H1 (cell line): Measurements from ENCODE around the gene PPID. TPM values are rescaled to one million over a fixed set of nuclear protein-coding genes. Genes with fewer than 3 reads are reported as not detected.

Experiments used
- CTCF ChIA-PET: fragments of 300-600 bp; sonication (Branson Sonifier 250); formaldehyde crosslinking; loops from one replicate; lab custom pipeline; 2021; ENCODE audit not compliant: partially characterized antibody; lab: Charles Lee
- POLR2A ChIA-PET: fragments of 300-600 bp; sonication (Branson Sonifier 250); formaldehyde crosslinking; loops from one replicate; lab custom pipeline; 2021; ENCODE audit warnings: inconsistent platforms; ENCODE audit not compliant: partially characterized antibody; lab: Charles Lee
- DNase-seq, 2 experiments: peaks; one replicate each; pipeline versions ENCODE4 v3.0.0 to v3.0.0-alpha.2; 2010 to 2022; ENCODE audit warnings: low spot score in 2 of 2, low read depth in 1 of 2, mixed read lengths in 1 of 2
- FAIRE-seq: peaks from 2 replicates; lab custom pipeline; 2011; peaks lifted over from hg19 to GRCh38; lab: Jason Lieb, UNC
- H2AFZ ChIP-seq: 2 replicates; pipeline ENCODE4 v1.8.1; 2012; ENCODE audit warnings: low read length, inconsistent platforms
- H2AK5ac ChIP-seq: 2 replicates; pipeline ENCODE4 v1.6.1; 2013; ENCODE audit warnings: low read depth, low read length
- H2BK120ac ChIP-seq: replicated peaks from 2 replicates; pipeline ENCODE3; 2013; ENCODE audit warnings: low read depth, low read length, inconsistent platforms
- H2BK12ac ChIP-seq: 2 replicates; pipeline ENCODE4 v1.6.1; 2013; ENCODE audit warnings: low read depth, low read length
- H2BK15ac ChIP-seq: 2 replicates; pipeline ENCODE4 v1.6.1; 2013; ENCODE audit warnings: low read length
- H2BK20ac ChIP-seq: 2 replicates; pipeline ENCODE4 v1.6.1; 2013; ENCODE audit warnings: low read length
- H2BK5ac ChIP-seq: 2 replicates; pipeline ENCODE4 v1.6.1; 2013; ENCODE audit warnings: low read depth, low read length
- H3K14ac ChIP-seq: 2 replicates; pipeline ENCODE4 v1.6.1; 2013; ENCODE audit warnings: inconsistent platforms; ENCODE audit not compliant: insufficient read length
- H3K18ac ChIP-seq: 2 replicates; pipeline ENCODE4 v1.6.1; 2013; ENCODE audit warnings: low read length; ENCODE audit errors: extremely low read depth
- H3K23ac ChIP-seq: 2 replicates; pipeline ENCODE4 v1.6.1; 2013; ENCODE audit warnings: inconsistent platforms; ENCODE audit not compliant: insufficient read length
- H3K23me2 ChIP-seq: 2 replicates; pipeline ENCODE4 v1.6.1; 2013; ENCODE audit warnings: low read depth, low read length
- H3K27ac ChIP-seq: 2 replicates; pipeline ENCODE4 v1.6.1; 2011; ENCODE audit warnings: low read depth, low read length, inconsistent platforms
- H3K27me3 ChIP-seq, 4 experiments: replicated peaks in 1 of 4; 1 replicate in 1 of 4; 2 replicates in 3 of 4; pipeline versions ENCODE4 v1.6.1 to v1.8.1; 2011 to 2013; ENCODE audit warnings: low read length in 3 of 4, mild to moderate bottlenecking in 3 of 4, inconsistent platforms in 2 of 4, mixed read lengths in 2 of 4, moderate library complexity in 1 of 4; ENCODE audit not compliant: control insufficient read depth in 3 of 4, insufficient read depth in 3 of 4; ENCODE audit errors: extremely low read depth in 1 of 4
- H3K36me3 ChIP-seq, 4 experiments: 2 replicates each; pipeline versions ENCODE4 v1.6.1 to v1.8.1; 2011 to 2013; ENCODE audit warnings: mild to moderate bottlenecking in 4 of 4, low read length in 3 of 4, moderate library complexity in 2 of 4, control low read depth in 1 of 4, inconsistent platforms in 1 of 4; ENCODE audit not compliant: insufficient read depth in 4 of 4, control insufficient read depth in 2 of 4
- H3K4ac ChIP-seq: replicated peaks from 2 replicates; pipeline ENCODE3; 2013; ENCODE audit warnings: low read length, low read depth, mixed read lengths, inconsistent platforms; ENCODE audit not compliant: insufficient read length
- H3K4me1 ChIP-seq, 4 experiments: replicated peaks in 1 of 4; 1 replicate in 1 of 4; 2 replicates in 3 of 4; pipeline versions ENCODE4 v1.6.1 to v1.8.1; 2011 to 2013; ENCODE audit warnings: low read length in 3 of 4, inconsistent platforms in 2 of 4, mixed read lengths in 1 of 4; ENCODE audit not compliant: insufficient read depth in 4 of 4, control insufficient read depth in 3 of 4
- H3K4me2 ChIP-seq, 2 experiments: 2 replicates each; pipeline versions ENCODE4 v1.6.1 to v1.8.1; 2011 to 2013; ENCODE audit warnings: low read depth in 2 of 2, low read length in 2 of 2, control low read depth in 1 of 2, inconsistent platforms in 1 of 2, mild to moderate bottlenecking in 1 of 2; ENCODE audit not compliant: insufficient read depth in 1 of 2
- H3K4me3 ChIP-seq, 4 experiments: fragments of 200-600, 300-600 bp in 1 of 4; sonication (generic), shearing (Covaris generic), sonication (Bioruptor Twin) in 1 of 4; 2 replicates each; pipeline versions ENCODE4 v1.5.1 to v1.8.1; 2011 to 2016; ENCODE audit warnings: low read length in 4 of 4, low read depth in 3 of 4, control low read depth in 2 of 4, inconsistent platforms in 2 of 4, mild to moderate bottlenecking in 2 of 4, mixed read lengths in 1 of 4, moderate library complexity in 1 of 4; ENCODE audit not compliant: insufficient read depth in 2 of 4; ENCODE audit errors: extremely low read depth in 1 of 4
- H3K56ac ChIP-seq: replicated peaks from 2 replicates; pipeline ENCODE3; 2013; ENCODE audit warnings: low read depth, mild to moderate bottlenecking, mixed read lengths, low read length, inconsistent platforms; ENCODE audit not compliant: insufficient read length
- H3K79me1 ChIP-seq: 2 replicates; pipeline ENCODE4 v1.6.1; 2013; ENCODE audit warnings: low read depth, low read length, control low read depth
- H3K79me2 ChIP-seq, 2 experiments: 2 replicates each; pipeline versions ENCODE4 v1.6.1 to v1.8.1; 2012 to 2013; ENCODE audit warnings: low read length in 2 of 2, mild to moderate bottlenecking in 2 of 2, inconsistent platforms in 1 of 2; ENCODE audit not compliant: insufficient read depth in 2 of 2, control insufficient read depth in 1 of 2
- H3K9ac ChIP-seq, 4 experiments: replicated peaks in 1 of 4; 1 replicate in 1 of 4; 2 replicates in 3 of 4; pipeline versions ENCODE4 v1.6.1 to v1.8.1; 2011 to 2013; ENCODE audit warnings: low read depth in 3 of 4, low read length in 3 of 4, control low read depth in 2 of 4, mild to moderate bottlenecking in 2 of 4, moderate library complexity in 2 of 4, inconsistent platforms in 1 of 4; ENCODE audit errors: extremely low read depth in 1 of 4
- H3K9me3 ChIP-seq, 2 experiments: 2 replicates each; pipeline versions ENCODE4 v1.6.1 to v1.8.1; 2012 to 2013; ENCODE audit warnings: mild to moderate bottlenecking in 2 of 2, moderate library complexity in 2 of 2, control low read depth in 1 of 2, inconsistent platforms in 1 of 2, low read depth in 1 of 2, low read length in 1 of 2, mixed read lengths in 1 of 2; ENCODE audit not compliant: insufficient read depth in 2 of 2
- H4K20me1 ChIP-seq, 2 experiments: replicated peaks in 1 of 2; 2 replicates each; pipeline versions ENCODE3 to v1.8.1; 2011 to 2013; ENCODE audit warnings: inconsistent platforms in 2 of 2, low read length in 2 of 2, mild to moderate bottlenecking in 1 of 2; ENCODE audit not compliant: insufficient read depth in 2 of 2, control insufficient read depth in 1 of 2
- H4K5ac ChIP-seq: 2 replicates; pipeline ENCODE4 v1.6.1; 2013; ENCODE audit warnings: low read length, low read depth, mixed read lengths, inconsistent platforms; ENCODE audit not compliant: insufficient read length
- H4K8ac ChIP-seq: 2 replicates; pipeline ENCODE4 v1.8.0; 2013; ENCODE audit warnings: mild to moderate bottlenecking, moderate library complexity, low read length, inconsistent platforms; ENCODE audit not compliant: insufficient read depth; ENCODE audit errors: extremely low read depth
- H4K91ac ChIP-seq: replicated peaks from 2 replicates; pipeline ENCODE3; 2013; ENCODE audit warnings: low read length, mixed read lengths, inconsistent platforms; ENCODE audit not compliant: insufficient read length
- ATF3 ChIP-seq: IDR thresholded peaks from 2 replicates; pipeline ENCODE4 v1.6.1; 2011; ENCODE audit warnings: low read depth, mild to moderate bottlenecking, low read length; ENCODE audit not compliant: insufficient read depth
- EZH2 ChIP-seq: fragments of 200-600 bp; sonication (generic); IDR thresholded peaks from 2 replicates; pipeline ENCODE4 v1.7.1; 2012; ENCODE audit warnings: low read depth, mild to moderate bottlenecking, moderate library complexity, low read length, inconsistent platforms; ENCODE audit not compliant: severe bottlenecking
- JUND ChIP-seq: IDR thresholded peaks from 2 replicates; pipeline ENCODE4 v1.6.1; 2011; ENCODE audit warnings: mild to moderate bottlenecking, improper control_type of control experiment, low read length
- KDM4A ChIP-seq: IDR thresholded peaks from one replicate; pipeline ENCODE4 v1.7.1; 2012; ENCODE audit warnings: low read depth, mild to moderate bottlenecking, moderate library complexity, low read length, inconsistent platforms; ENCODE audit not compliant: severe bottlenecking
- KDM5A ChIP-seq: fragments of 200-600 bp; IDR thresholded peaks from 2 replicates; pipeline ENCODE4 v1.7.1; 2012; ENCODE audit warnings: mild to moderate bottlenecking, low read length, inconsistent platforms, mixed read lengths
- NANOG ChIP-seq: IDR thresholded peaks from 2 replicates; pipeline ENCODE4 v1.6.1; 2011; ENCODE audit warnings: low read length, low read depth, mild to moderate bottlenecking, inconsistent platforms; ENCODE audit not compliant: insufficient read depth, poor library complexity, severe bottlenecking
- POU5F1 ChIP-seq: IDR thresholded peaks from 2 replicates; pipeline ENCODE4 v1.6.1; 2011; ENCODE audit warnings: low read depth, mild to moderate bottlenecking, low read length, moderate library complexity
- RBBP5 ChIP-seq: IDR thresholded peaks from 2 replicates; pipeline ENCODE4 v1.7.1; 2012; ENCODE audit warnings: low read depth, mild to moderate bottlenecking, inconsistent platforms, low read length, moderate library complexity, borderline replicate concordance
- SIN3A ChIP-seq, 2 experiments: IDR thresholded peaks in 1 of 2; conservative IDR thresholded peaks in 1 of 2; 2 replicates each; pipeline ENCODE4 v1.6.1; 2011 to 2012; ENCODE audit warnings: low read length in 2 of 2, improper control_type of control experiment in 1 of 2, low read depth in 1 of 2, mild to moderate bottlenecking in 1 of 2
- SP1 ChIP-seq: IDR thresholded peaks from 2 replicates; pipeline ENCODE4 v1.6.1; 2011; ENCODE audit warnings: low read depth, low read length
- TAF1 ChIP-seq: IDR thresholded peaks from 2 replicates; pipeline ENCODE4 v1.6.1; 2011; ENCODE audit warnings: mild to moderate bottlenecking, low read depth, low read length
- TCF12 ChIP-seq: IDR thresholded peaks from 2 replicates; pipeline ENCODE4 v1.6.1; 2011; ENCODE audit warnings: low read depth, mild to moderate bottlenecking, low read length
- TEAD4 ChIP-seq: IDR thresholded peaks from 2 replicates; pipeline ENCODE4 v1.6.1; 2012; ENCODE audit warnings: low read depth, low read length, inconsistent platforms, mixed read lengths
- ZNF274 ChIP-seq: IDR thresholded peaks from 2 replicates; pipeline ENCODE4 v1.7.0; 2012; ENCODE audit warnings: low read length, borderline replicate concordance; ENCODE audit errors: extremely low read depth
- WGBS, 2 experiments: shearing (Covaris generic) in 1 of 2; methylation state at CpG; one replicate each; pipeline versions ENCODE4 v1.1.6 to v1.1.7; 2013 to 2015; ENCODE audit warnings: low lambda C conversion rate in 2 of 2, mixed read lengths in 2 of 2, inconsistent platforms in 1 of 2, low coverage in 1 of 2, missing lambda C conversion rate in 1 of 2; ENCODE audit not compliant: insufficient replicate concordance in 2 of 2, insufficient coverage in 1 of 2, insufficient read length in 1 of 2; ENCODE audit errors: extremely low coverage in 1 of 2, missing lambda C conversion rate in 1 of 2; 5-methylcytosine and 5-hydroxymethylcytosine counted together
- polyA plus RNA-seq, 7 experiments: library from polyadenylated mRNA; depleted of rRNA in 3 of 7; stranded (reverse) in 5 of 7; unstranded in 2 of 7; fragments of >200 nt in 5 of 7; fragments of 200-250 nt in 2 of 7; gene quantifications; 1 replicate in 5 of 7; 2 replicates in 1 of 7; 4 replicates in 1 of 7; pipeline versions ENCODE4 v1.2.1 to v1.2.3, GENCODE V29; 2011 to 2013; ENCODE audit warnings: missing spikeins in 2 of 7, mixed read lengths in 2 of 7
- total RNA-seq: library from RNA; stranded (reverse); fragmentation: NEBNext Ultra II Directional; extraction: Animal tissue kit (Norgen Biotek cat#: 25700); gene quantifications from 2 replicates; pipeline ENCODE4 v1.2.1, GENCODE V29; 2021

PPID gene
- total and polyA plus RNA-seq, 2 of the 8 experiments (the other 6 are each of a cell fraction or from before 2014, with no cell fraction given), result 20.2 to 53.2 TPM

GRCh38 chr4:158767451-158767850, 44.3 kb upstream of the PPID start:
- H3K4me3 ChIP-seq, result no peak overlapping the region; a peak in 1 of 8 replicates
- H2AK5ac ChIP-seq, result no peak overlapping the region
- no peak overlapping the region for H2BK120ac ChIP-seq
- no peak overlapping the region for H2BK15ac ChIP-seq
- DNase-seq (no peak), FAIRE-seq (no peak)
- no peak overlapping the region for H4K8ac ChIP-seq
- no peak overlapping the region for H2BK12ac ChIP-seq
- peaks cover 8% of the 10 kb centered on the region for H3K23me2 ChIP-seq
- POLR2A ChIA-PET, result no interaction called here
- 41% methylated on average over 2 of the region's 2 CpGs; no CpG with 5 or more reads in 1 of the 2 experiments for WGBS, 2 experiments
- no peak overlapping the region for H2BK5ac ChIP-seq
- no peak overlapping the region for H4K91ac ChIP-seq
- H3K9ac ChIP-seq, result no peak overlapping the region
- no peak overlapping the region for H3K27ac ChIP-seq
- no peaks in the 10 kb centered on the region for H3K9me3 ChIP-seq
- H3K4ac ChIP-seq, result no peak overlapping the region
- CTCF ChIA-PET, result no interaction called here
- peaks cover 0 to 2% of the 10 kb centered on the region in 2 experiments for H4K20me1 ChIP-seq
- H2AFZ ChIP-seq, result no peak overlapping the region
- peaks cover 0 to 5% of the 10 kb centered on the region in 2 experiments; a peak in 1 of 4 replicates for H3K79me2 ChIP-seq
- 0 out of 2 replicates have a peak, but pooled peaks cover 2% of the 10 kb centered on the region for H3K79me1 ChIP-seq
- no peak overlapping the region for H3K18ac ChIP-seq
- no peaks in the 10 kb centered on the region for H3K36me3 ChIP-seq
- no peak overlapping the region for H4K5ac ChIP-seq
- H3K56ac ChIP-seq, result no peak overlapping the region
- H3K23ac ChIP-seq, result no peak overlapping the region
- H3K4me2 ChIP-seq, result peak overlapping the region in 1 of 2 experiments; percentile 76; a peak in 1 of 4 replicates
- no peaks in the 10 kb centered on the region; a peak in 1 of 7 replicates for H3K27me3 ChIP-seq
- peaks cover 0 to 5% (median 0%) of the 10 kb centered on the region in 4 experiments; a peak in 2 of 7 replicates for H3K4me1 ChIP-seq
- no peak overlapping the region for H2BK20ac ChIP-seq
- no peak overlapping the region for H3K14ac ChIP-seq
- TF ChIP-seq KDM5A, result no peak
- no peak for TF ChIP-seq SIN3A (conservative IDR thresholded peaks at IDR 0.05 in 1 of 2, IDR thresholded peaks at IDR 0.05 in 1 of 2; ENCODE audit: low read depth in 1 of 2, low read length in 2 of 2)
- TF ChIP-seq TAF1, result no peak
- TF ChIP-seq TEAD4, result no peak
- TF ChIP-seq KDM4A, result no peak
- TF ChIP-seq EZH2, result no peak
- TF ChIP-seq NANOG, result no peak
- no peak for TF ChIP-seq TCF12
- TF ChIP-seq ZNF274, result no peak
- no peak for TF ChIP-seq RBBP5
- TF ChIP-seq ATF3, result no peak
- no peak for TF ChIP-seq POU5F1
- TF ChIP-seq SP1, result no peak
- TF ChIP-seq JUND, result no peak
